ENCODE measurements around the gene EPM2A. TPM values are rescaled to one million over a fixed set of nuclear protein-coding genes. Genes with fewer than 3 reads are reported as not detected.

Gene EPM2A
- total RNA-seq, 2 donors from 2014 or later: 28.8 to 29.5 TPM

DNA sequence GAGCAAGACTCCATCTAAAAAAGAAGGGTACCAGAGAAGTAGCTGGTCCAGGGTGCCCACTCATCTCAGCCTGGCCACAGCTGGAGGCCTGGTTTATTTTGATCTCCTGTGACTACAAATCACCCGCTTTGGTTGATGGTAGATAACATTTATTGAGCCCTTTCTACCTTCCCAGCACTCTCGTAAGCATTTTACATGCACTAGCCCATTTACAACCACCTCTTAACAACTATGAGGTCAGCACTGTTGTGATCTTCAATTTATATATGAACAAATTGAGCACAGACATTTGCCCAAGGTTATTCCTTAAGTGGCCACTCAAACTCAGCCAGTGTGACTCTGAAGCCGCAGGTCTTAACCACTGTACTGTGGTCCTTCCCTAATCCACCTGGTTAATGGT lies 104.7 kb downstream of the EPM2A start:
- DNase-seq (no peak), ATAC-seq (no peak)
- intact Hi-C loops (cut with DNase I): loop anchor here in 1 of 2 donors (5.0 kb wide), 1 partner anchor 1043 kb away; no protein-coding TSS in a partner anchor

DNA sequence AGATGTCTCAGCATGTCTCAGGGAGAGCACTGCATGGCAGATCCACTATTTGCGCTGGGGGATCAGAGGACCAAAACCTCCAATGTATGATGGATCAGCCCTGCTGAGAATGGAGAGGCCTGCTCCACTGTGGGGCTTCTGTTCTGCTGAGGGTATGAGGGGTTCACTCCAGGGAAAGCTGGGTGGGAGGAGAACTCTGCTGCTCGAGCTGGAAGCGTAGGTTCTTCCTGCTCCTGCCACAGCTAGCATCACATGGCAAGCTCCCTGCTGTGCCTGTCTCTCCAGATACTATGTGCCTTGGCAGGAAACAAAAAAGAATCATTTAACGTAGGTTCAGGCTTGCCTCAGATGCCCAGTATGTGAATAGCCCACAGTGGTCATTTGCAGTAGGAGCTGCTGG lies 105.8 kb downstream of the EPM2A start:
- intact Hi-C loops (cut with DNase I): no loop called here
- DNase-seq (no peak), ATAC-seq (no peak)

DNA sequence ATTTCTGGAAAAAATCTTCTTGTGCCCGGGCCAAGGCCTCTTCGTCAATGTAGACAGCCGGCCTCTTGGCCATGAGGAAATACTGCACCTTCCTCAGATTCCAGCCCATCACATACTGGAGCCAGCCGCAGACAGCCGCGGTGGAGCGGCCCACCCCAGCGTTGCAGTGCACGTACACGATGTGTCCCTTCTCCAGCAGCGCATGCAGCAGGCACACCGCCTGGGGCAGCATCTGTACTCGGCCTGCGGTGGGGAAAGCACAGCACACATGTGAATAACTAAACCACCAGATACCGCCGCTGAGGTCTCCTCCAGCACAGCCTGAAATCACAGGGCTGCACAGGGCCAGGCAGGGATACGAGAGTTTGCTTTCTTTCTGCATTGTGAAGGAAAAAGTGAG lies 107.9 kb downstream of the EPM2A start:
- no peak for DNase-seq
- intact Hi-C loops (cut with DNase I): no loop called here
- ATAC-seq: no peak

DNA sequence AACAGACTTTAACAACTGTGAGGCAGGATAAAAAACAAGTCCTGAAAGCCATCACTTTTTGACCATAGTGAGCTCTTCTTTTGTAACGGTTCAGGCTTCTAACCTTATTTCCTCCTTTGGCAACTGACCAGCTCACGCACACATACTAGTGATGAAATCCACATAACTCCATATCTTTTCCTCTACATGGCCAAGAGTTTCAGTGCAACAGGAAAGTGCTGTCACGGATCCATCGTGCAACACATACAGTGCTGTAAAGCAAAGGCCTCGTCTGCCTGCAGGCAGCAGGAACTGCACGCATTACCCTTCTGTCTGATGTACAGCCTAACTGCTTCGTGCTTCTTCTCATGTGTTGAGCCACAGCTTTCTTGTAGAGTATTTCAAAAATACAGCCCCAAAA lies 108.5 kb downstream of the EPM2A start:
- no peak for DNase-seq
- peak in 1 of 2 donors; percentile 44 for ATAC-seq
- intact Hi-C loops (cut with DNase I): no loop called here

DNA sequence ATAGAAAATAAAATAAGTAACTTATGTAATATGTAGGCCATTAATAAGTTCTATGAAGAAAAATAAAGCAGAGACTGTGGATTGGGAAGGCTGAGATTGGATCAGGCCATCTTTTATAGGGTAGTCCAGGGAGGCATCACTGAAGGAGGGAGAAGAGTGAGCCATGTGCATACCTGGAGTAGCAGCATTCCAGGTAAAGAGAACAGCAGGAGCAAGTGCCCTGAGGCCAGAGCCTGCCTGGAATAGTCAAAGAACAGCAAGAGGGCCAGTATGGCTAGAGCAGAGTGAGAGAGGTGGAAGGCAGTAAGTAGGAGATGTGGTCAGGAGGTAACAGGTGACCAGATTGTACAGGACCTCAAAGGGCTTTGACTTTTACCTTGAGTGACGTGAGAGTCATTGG lies 112.1 kb downstream of the EPM2A start:
- no peak for ATAC-seq
- intact Hi-C loops (cut with DNase I): no loop called here

DNA sequence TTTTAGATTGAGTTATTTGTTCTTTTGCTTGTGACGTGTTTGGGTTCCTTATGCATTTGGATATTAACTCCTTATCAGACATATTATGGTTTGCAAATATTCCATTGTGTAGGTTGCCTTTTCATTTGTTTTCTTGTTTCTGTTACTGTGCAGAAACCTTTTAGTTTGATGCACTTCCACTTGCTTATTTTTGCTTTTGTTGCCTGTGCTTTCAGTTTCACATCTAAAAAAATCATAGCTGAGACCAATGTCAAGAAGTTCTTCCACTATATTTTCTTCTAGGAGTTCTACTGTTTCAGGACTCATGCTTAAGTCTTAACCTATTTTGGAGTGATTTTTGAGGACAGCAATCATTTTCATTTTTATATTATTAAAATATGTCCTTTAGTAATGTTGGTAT lies 113.5 kb downstream of the EPM2A start:
- ATAC-seq (no peak), DNase-seq (no peak)
- intact Hi-C loops (cut with DNase I): no loop called here

More for the DNA sequence above, 112.1 kb downstream of the EPM2A start:
- DNase-seq: no peak

DNA sequence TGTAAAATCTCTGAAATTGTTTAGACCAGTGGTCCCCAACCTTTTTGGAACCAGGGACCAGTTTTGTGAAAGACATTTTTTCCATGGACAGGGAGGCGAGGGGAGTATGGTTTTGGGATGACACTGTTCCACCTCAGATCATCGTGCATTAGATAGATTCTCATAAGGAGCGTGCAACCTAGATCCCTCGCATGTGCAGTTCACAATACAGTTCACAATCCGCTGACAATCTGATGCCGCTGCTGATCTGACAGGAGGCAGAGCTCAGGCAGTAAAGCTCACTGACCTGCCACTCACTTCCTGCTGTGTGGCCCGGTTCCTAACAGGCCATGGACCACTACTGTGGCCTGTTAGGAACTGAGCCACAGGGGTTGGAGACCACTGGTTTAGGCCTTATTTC lies 115.2 kb downstream of the EPM2A start:
- ATAC-seq (no peak), DNase-seq (no peak)
- intact Hi-C loops (cut with DNase I): no loop called here

DNA sequence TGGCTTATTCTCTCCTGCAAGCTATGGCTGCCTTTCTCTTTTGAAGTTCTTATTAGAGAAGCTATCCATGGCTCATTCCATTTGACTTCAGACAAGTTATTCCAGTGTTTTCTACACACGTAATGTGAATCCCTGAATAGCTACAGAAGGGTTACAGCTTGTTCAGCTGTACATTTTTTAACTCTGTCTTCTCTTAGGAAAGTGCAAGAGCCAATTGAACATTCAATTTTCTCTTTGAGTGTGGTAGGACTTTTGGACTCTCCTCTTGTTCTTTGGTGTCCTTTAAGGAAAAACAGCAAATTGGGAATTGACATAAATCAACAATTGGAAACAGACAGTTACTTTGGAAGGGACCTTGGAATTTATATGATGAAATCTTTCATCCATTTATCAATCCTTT lies 125.8 kb downstream of the EPM2A start:
- DNase-seq (no peak), ATAC-seq (no peak)
- intact Hi-C loops (cut with DNase I): no loop called here

DNA sequence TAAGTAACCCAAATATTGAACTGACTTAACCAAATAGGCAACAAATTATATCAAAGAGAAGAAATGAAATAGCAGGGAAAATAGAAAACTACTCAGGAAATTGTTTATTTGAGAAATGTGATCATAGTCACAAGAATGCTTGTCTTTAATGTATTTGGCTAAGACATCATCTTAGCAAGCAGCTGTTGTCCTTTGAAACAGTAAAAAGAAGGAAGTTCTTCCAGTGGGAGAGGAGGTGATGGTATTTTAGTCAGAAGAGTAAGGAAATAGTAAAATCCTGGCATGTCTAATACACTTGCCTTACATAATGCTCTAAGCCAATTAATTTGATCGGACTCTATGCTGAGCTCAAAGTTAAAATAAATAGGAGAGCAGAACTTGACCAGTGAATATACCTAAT lies 126.5 kb downstream of the EPM2A start:
- ATAC-seq: no peak
- DNase-seq: no peak
- intact Hi-C loops (cut with DNase I): no loop called here

DNA sequence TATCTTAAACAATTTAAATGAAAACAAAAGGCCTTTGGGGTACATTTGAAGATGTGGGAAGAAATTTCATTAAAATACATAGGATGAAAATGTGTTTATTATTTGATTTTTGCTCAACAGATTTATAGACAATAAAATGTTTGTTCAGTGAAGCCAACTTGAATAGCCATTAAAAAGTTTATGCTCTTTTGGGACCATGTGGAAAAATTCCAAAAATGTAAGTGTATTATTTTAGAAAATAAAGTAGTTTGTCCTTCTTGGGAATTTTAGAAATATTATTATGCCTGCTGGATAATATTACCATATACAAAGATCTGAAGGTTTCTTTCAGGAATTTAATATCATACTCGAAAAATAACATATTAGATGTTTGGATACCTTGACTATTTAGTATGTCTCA lies 131.3 kb downstream of the EPM2A start:
- ATAC-seq (no peak), DNase-seq (no peak)
- intact Hi-C loops (cut with DNase I): no loop called here

DNA sequence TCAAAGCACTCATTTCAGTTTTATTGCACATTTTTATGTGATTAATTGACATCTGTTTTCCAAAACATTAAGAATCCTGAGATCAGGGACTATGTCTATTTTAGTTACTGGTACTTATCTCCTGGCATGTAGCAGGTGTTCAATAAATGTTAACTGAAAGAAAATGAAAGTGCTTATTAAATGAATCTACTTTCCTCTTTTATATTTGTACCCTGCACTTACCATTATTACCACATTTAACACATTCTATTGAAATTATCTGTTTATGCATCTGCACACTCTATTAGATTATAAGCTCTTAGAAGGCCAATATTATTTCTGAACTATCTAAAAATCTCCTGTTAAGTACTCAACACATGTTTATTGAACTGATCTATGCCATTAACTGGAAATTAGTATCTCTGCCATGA lies 131.9 kb downstream of the EPM2A start:
- no peak for DNase-seq
- ATAC-seq: no peak
- intact Hi-C loops (cut with DNase I): no loop called here

DNA sequence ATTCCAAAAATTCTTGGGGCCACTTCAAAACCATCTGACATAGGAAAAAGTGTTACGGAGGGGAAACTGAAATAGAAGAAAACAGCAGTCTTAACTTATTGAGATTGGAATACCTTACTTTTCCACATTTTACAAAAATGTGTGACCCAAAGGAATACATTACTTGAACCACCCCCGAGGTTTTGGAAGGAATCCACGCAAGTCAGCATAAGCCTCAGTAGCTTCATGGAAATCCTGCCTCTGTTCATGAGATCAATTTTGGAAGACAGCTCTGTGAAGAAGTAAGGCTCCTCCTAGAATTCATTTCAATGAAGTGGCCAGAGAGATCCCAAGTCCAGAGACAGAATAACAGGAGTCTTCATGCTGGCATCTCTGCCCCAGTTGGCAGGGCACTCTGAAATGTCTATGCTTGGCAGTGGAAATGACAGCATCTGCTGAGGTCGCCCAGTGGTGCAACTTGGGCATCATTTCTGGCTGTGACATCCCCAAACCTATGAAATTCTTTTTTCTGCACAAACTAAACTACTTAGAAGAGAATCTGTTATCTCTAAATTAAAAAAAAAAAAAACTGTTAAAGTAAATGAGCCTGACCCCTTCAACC lies 132.5 kb downstream of the EPM2A start:
- no peak for DNase-seq
- peak in 1 of 2 donors; percentile 65 for ATAC-seq
- intact Hi-C loops (cut with DNase I): no loop called here

DNA sequence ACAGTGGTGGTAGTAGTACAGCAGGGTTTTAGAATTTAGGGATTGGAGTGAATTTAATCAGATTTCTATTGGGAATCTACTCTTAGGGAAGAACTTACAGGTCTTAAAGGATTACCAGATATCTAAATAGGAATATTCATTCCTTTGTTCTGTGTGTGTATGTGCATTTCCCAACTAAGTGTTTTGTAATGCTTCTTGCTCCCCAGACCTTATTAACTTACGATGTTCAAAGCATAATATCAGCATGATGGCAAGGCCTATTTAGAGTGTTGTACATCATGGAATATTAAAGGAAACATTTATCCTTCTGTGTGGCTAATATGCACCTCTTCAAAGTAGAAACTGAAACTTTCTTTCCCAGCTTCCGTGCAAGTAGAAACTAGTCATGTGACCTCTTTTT lies 133.9 kb downstream of the EPM2A start:
- ATAC-seq: no peak
- DNase-seq: no peak
- intact Hi-C loops (cut with DNase I): no loop called here

DNA sequence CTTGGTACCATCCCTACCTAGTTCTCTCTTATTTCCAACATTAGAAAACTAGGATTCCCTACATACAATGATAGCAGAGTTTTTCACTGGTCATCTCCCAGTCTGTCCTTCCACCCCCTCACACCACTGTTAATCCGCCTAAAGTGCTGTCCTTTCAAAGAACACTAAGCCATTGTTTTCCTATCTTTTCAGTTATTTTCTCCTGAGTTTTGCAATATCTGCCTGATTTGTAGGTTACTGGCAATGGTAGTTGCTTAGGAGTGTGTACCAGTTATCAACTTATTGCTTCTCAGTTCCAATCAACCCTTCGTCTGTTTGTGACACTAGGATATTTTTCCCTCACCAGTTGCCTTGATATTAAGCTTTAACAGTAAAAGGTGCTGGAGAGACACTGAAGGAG lies 135.0 kb downstream of the EPM2A start:
- ATAC-seq (no peak), DNase-seq (no peak)
- intact Hi-C loops (cut with DNase I): no loop called here

DNA sequence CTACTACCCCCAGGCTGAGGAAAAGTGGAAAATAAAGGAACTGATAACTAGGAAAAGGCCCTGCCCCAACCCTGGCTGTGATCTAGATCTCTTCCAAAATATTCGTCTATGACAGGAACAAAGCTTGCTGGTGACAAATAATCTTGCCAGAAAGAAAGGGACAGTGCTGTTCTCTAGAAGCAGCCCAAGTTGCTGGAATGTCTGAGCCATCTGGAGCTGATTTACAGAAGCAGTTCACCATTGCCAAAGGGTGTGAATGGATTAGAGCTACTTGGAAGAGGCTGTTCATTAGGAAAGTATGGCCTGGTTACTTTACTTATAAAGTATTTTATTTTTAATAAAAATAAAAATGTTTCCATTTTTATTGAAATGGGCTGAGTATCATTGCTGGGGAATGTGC lies 146.3 kb downstream of the EPM2A start:
- intact Hi-C loops (cut with DNase I): no loop called here
- ATAC-seq: no peak
- DNase-seq: no peak

DNA sequence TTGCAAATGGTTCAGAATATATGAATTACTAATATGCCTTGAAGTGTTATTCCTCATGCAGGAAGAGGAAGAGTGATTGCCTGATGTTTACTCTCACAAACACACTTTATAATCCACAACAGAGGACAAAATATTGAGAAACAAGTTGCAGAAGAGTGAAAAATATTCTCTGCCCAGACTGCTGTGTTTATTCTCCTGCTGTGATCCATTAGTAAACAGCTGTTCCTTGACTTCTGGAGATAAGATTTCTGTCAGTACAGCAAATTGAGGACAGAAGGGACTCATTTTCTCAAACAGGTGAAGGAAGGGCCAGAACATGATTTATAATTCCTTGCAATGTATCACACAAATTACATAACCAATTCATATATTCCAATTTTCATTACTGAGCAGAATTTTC lies 148.0 kb downstream of the EPM2A start:
- DNase-seq: no peak
- intact Hi-C loops (cut with DNase I): no loop called here
- no peak for ATAC-seq

DNA sequence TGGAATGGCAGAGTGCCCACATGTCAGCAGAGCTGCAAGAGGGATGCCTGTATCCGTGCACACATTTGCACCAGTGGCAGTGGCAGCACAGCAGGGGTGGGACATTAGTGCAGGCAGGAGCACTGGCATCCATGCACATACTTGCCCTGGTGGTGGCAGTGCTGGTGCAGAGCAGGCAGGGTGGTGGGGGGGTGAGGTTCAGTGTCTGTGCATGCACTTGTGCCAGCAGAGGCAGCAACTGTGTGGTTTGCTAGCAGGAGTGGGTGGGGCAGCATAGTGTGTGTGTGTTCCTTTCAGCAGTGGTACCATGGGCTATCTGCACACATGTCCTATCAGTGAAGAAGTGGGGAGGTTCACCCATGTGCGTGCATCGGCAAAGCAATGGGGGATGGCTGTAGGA lies 151.6 kb downstream of the EPM2A start:
- intact Hi-C loops (cut with DNase I): no loop called here
- ATAC-seq: no peak
- no peak for DNase-seq

Other genes with a start within 250 kb of the EPM2A start
- 10 to 100 TPM; 10.1 to 11.7 TPM for gene FBXO30, start 79.3 kb upstream of the EPM2A start, total RNA-seq
- gene SHPRH, start 228.8 kb upstream of the EPM2A start, total RNA-seq: 10 to 100 TPM; 10.7 to 12.7 TPM

Measured in left cardiac atrium (tissue), 4 donors.